ENCODE measurements around the gene HBQ1. TPM values are rescaled to one million over a fixed set of nuclear protein-coding genes. Genes with fewer than 3 reads are reported as not detected.
"Not testable (repeated sequence)": the region's sequence is repeated elsewhere in the genome, so short reads cannot be mapped to it uniquely, and the experiment has no call there.

The HBQ1 gene
- total RNA-seq, 2 donors from 2014 or later, result not detected

- ATAC-seq (replicated peaks), result no peak
- Mint-ChIP-seq H3K4me1 (peaks cover 4% of the 10 kb centered on the region), H3K27ac (no peak overlapping the region), H3K9me3 (no peaks in the 10 kb centered on the region), H3K27me3 (no peaks in the 10 kb centered on the region), H3K4me3 (no peak overlapping the region), H3K36me3 (ENCODE audit: low read depth) (peaks cover 99% of the 10 kb centered on the region)
These were observed 13.2 kb downstream of the HBQ1 start for GRCh38 chr16:193441-193840.

- no peaks in the 10 kb centered on the region for H3K27me3 Mint-ChIP-seq
- H3K36me3 Mint-ChIP-seq (ENCODE audit: low read depth), result peaks cover 99% of the 10 kb centered on the region
- ATAC-seq (replicated peaks), result no peak
- H3K27ac Mint-ChIP-seq, result no peak overlapping the region
- H3K9me3 Mint-ChIP-seq, result no peaks in the 10 kb centered on the region
- peaks cover 4% of the 10 kb centered on the region for H3K4me1 Mint-ChIP-seq
- no peak overlapping the region for H3K4me3 Mint-ChIP-seq
These were observed 14.3 kb downstream of the HBQ1 start for GRCh38 chr16:194516-194915.

DNA sequence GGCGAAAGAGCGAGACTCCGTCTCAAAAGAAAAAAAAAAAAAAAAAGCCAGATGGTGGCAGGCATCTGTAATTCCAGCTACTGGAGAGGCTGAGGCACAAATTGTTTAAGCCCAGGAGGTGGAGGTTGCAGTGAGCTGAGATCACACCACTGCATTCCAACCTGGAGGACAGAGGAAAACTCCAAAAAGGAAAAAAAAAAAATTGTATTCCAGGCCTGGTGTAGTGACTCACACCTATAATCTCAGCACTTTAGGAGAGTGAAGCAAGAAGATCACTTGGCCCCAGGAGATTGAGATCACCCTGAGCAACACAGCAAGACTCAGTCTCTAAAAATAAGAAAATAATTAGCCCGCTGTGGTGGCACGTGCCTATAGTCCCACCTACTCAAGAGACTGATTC, 20.1 kb downstream of the HBQ1 start:
- Mint-ChIP-seq H3K4me3 (no peak overlapping the region), H3K9me3 (no peaks in the 10 kb centered on the region), H3K36me3 (ENCODE audit: low read depth) (peaks cover 99% of the 10 kb centered on the region), H3K27me3 (no peaks in the 10 kb centered on the region), H3K4me1 (no peaks in the 10 kb centered on the region), H3K27ac (no peak overlapping the region)
- no peak for ATAC-seq (replicated peaks)

DNA sequence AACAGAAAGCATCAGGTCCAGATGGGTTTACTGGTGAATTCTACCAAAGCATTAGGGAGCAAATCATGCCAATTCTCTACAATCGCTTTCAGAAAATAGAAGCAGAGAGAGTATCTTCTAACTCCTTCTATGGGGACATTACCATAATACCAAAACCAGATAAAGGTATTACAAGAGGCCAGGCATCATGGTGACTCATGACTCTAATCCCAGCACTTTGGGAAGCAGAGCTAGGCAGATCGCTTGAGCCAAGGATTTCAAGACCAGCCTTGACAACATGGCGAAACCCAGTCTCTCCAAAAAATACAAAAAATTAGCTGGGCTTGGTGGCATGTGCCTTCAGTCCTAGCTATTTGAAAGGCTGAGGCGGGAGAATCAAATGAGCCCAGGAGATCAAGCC, 23.0 kb downstream of the HBQ1 start:
- no peaks in the 10 kb centered on the region for H3K9me3 Mint-ChIP-seq
- H3K36me3 Mint-ChIP-seq (ENCODE audit: low read depth), result peaks cover 100% of the 10 kb centered on the region
- H3K27me3 Mint-ChIP-seq, result no peaks in the 10 kb centered on the region
- H3K4me1 Mint-ChIP-seq, result no peaks in the 10 kb centered on the region
- no peak for ATAC-seq (replicated peaks)
- no peak overlapping the region for H3K27ac Mint-ChIP-seq
- H3K4me3 Mint-ChIP-seq, result no peak overlapping the region

DNA sequence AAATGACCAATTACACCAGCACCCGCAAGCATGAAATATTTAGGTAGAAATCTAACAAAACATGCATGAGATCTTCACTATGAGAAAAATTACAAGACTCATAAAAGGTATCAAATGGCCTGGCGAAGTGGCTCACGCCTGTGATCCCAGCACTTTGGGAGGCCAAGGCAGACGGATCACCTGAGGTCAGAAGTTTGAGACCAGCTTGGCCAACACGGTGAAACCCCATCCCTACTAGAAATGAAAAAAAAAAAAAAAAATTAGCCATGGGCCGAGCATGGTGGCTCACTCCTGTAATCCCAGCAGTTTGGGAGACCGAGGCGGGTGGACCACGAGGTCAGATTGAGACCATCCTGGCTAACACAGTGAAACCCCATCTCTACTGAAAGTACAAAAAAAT, 23.8 kb downstream of the HBQ1 start:
- peaks cover 100% of the 10 kb centered on the region for H3K36me3 Mint-ChIP-seq (ENCODE audit: low read depth)
- not testable (repeated sequence) for H3K27me3 Mint-ChIP-seq; H3K27ac Mint-ChIP-seq; ATAC-seq (replicated peaks); H3K4me3 Mint-ChIP-seq; H3K4me1 Mint-ChIP-seq; H3K9me3 Mint-ChIP-seq

- ATAC-seq (replicated peaks); H3K4me3 Mint-ChIP-seq; H3K27me3 Mint-ChIP-seq; H3K4me1 Mint-ChIP-seq; H3K27ac Mint-ChIP-seq; H3K9me3 Mint-ChIP-seq: not testable (repeated sequence)
- peaks cover 96% of the 10 kb centered on the region for H3K36me3 Mint-ChIP-seq (ENCODE audit: low read depth)
These were observed 29.1 kb downstream of the HBQ1 start for GRCh38 chr16:209359-209758.

DNA sequence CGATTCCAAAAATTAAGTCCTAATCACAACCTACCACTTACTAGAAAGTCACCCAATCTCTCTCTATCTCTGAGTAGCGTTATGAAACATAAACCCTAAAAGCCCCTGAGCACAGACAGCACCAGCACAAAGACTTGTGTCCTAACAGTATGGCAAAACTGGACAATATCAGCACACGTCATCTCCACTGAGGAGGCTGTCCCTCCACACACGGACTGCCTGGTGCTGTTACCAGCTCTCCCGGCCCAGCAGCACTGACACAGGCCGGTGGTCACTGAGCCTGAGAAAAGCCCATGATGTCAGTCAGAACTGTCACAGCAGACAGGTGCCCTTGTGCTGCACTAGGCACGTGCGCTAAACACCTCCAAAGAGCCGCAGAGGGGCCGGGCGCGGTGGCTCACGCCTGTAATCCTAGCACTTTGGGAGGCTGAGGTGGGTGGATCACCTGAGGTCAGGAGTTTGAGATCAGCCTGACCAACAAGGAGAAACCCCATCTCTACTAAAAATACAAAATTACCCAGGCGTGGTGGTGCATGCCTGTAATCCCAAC, 31.4 kb downstream of the HBQ1 start:
- H3K4me3 Mint-ChIP-seq; H3K27me3 Mint-ChIP-seq; ATAC-seq (replicated peaks); H3K9me3 Mint-ChIP-seq; H3K27ac Mint-ChIP-seq; H3K4me1 Mint-ChIP-seq: not testable (repeated sequence)
- H3K36me3 Mint-ChIP-seq (ENCODE audit: low read depth), result peaks cover 96% of the 10 kb centered on the region

DNA sequence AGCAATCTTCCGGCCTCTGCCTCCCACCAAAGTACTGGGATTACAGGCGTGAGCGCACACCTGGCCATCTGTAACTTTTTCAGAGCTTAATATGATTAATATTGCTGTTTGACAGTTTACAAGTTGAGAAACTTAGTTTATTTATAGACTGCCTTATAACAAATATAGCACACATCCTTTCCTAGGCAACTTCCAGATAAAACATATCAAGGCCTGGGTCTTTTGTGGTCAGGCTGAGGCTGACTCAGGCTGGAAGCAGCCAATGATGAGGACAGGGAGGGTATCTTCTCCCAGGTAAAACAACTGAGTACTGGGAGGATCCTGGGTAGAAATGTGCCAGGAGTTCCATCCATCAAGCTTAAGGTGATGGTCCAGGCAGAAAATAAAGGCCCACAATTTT, 32.7 kb downstream of the HBQ1 start:
- no peak for ATAC-seq (replicated peaks)
- peaks cover 96% of the 10 kb centered on the region for H3K36me3 Mint-ChIP-seq (ENCODE audit: low read depth)

GRCh38 chr16:220021-220420, 39.8 kb downstream of the HBQ1 start:
- peaks cover 9% of the 10 kb centered on the region for H3K4me1 Mint-ChIP-seq
- no peaks in the 10 kb centered on the region for H3K27me3 Mint-ChIP-seq
- no peaks in the 10 kb centered on the region for H3K9me3 Mint-ChIP-seq
- no peak for ATAC-seq (replicated peaks)
- H3K36me3 Mint-ChIP-seq (ENCODE audit: low read depth), result peaks cover 99% of the 10 kb centered on the region
- no peak overlapping the region for H3K4me3 Mint-ChIP-seq
- no peak overlapping the region for H3K27ac Mint-ChIP-seq

More for the DNA sequence above, 32.7 kb downstream of the HBQ1 start:
- Mint-ChIP-seq H3K27me3 (no peaks in the 10 kb centered on the region), H3K27ac (no peak overlapping the region), H3K4me3 (no peak overlapping the region), H3K4me1 (no peaks in the 10 kb centered on the region), H3K9me3 (no peaks in the 10 kb centered on the region)

DNA sequence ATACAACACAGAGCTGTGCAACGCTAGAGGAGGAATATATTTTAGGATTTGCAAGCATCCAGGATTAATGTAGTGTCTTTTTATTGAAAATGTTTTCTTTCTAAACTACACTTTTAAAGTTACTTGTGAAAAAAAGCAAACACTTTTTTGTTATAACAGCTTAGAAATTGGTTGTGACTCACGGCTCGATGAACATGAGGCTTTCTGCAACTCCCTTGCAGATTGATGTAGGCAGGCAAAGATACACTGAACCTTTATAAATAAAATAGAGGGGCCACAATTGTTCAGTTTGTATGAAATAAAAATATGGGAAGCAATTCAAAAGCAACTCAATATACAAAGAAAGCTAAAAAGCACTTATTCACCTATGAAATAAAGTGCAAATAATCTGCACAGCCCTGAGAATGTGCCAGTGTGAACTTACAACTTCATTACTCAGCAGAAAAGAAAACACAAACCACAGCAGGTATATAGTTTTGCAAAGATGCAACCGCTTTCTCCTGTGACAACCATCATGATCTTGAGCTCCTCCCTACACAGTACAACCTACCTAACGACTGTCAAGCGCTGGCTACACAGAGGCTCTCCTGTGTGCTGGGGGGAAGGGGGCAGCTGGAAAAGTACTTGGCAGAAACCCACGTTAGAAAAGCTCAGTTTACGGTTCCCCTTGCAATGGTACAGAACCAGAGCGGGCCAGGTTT, 48.0 kb downstream of the HBQ1 start:
- peaks cover 51% of the 10 kb centered on the region for H3K36me3 Mint-ChIP-seq (ENCODE audit: low read depth)
- H3K27me3 Mint-ChIP-seq, result no peaks in the 10 kb centered on the region
- H3K4me3 Mint-ChIP-seq, result peak overlapping the region; percentile 89
- peak overlapping the region; percentile 86 for H3K27ac Mint-ChIP-seq
- ATAC-seq (replicated peaks), result peak; percentile 32
- H3K4me1 Mint-ChIP-seq, result peaks cover 11% of the 10 kb centered on the region
- H3K9me3 Mint-ChIP-seq, result no peaks in the 10 kb centered on the region

DNA sequence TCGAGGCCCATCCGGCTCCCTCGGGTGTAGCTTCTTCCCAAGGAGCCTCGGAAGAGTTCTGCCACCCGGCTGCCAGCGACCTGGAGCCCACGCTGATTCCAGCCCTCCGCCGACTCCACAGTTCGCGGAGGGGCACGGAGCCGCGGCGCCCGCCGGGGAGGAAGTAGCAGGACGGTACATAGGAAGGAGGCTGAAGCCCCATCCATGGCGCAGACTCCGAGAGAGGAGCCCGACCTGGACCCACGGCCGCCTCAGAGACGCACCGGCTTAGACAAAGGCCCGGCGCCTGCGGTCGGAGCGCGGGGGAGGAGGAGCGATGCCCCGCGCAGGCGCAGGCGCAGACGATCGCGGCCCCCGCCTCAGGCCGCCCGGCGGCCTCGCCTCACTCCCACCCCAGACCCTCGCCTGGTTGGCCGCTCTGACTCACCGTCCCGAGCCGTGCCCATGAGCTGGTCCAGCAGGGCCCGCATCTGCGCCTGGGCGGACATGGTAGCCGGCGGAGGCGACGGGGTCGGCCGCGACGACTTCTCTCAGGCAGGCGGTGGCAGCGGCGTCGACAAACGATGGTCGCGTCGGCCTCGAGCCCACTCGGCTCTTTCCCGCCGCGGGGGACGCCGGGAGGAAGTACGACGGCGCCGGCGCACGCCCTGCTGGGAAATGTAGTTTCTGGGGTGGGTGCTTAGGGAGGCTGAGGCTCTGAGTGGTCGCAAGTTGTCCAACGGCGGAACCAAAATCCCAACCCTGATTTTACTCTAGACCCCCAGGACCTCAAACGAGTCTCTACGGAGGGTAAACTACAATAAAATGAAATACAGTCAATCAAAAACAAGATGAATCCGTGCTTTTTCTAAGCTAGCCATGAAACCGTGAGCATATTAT, 48.8 kb downstream of the HBQ1 start, which contains the start of gene LUC7L:
Gene LUC7L, minus strand, starts transcription at position 598 of the 879 bp plus-strand sequence. Its CDS starts 110 bp downstream, at position 488.
- peak within 1 kb of the TSS; percentile 86 for H3K27ac Mint-ChIP-seq
- peaks cover 11% of the 10 kb centered on the region for H3K4me1 Mint-ChIP-seq
- no peaks in the 10 kb centered on the region for H3K9me3 Mint-ChIP-seq
- ATAC-seq (replicated peaks), result peak; percentile 94
- peak within 1 kb of the TSS; percentile 89 for H3K4me3 Mint-ChIP-seq
- H3K36me3 Mint-ChIP-seq (ENCODE audit: low read depth), result peaks cover 43% of the 10 kb centered on the region
- no peaks in the 10 kb centered on the region for H3K27me3 Mint-ChIP-seq

- no peak for ATAC-seq (replicated peaks)
- peak overlapping the region; percentile 86 for H3K27ac Mint-ChIP-seq
- peaks cover 36% of the 10 kb centered on the region for H3K36me3 Mint-ChIP-seq (ENCODE audit: low read depth)
These were observed 49.5 kb downstream of the HBQ1 start for GRCh38 chr16:229731-230281.

DNA sequence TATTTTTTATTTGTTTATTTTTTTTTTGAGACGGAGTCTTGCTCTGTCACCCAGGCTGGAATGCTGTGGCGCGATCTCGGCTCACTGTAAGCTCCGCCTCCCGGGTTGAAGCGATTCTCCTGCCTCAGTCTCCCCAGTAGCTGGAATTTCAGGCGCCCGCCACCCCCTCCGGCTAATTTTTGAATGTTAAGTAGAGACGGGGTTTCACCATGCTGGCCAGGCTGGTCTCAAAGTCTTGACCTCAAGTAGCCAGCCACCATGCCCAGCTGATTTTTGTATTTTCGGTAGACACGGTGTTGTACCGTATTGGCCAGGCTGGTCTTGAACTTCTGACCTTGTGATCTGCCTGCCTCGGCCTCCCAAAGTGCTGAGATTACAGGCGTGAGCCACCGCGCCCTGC, 50.1 kb downstream of the HBQ1 start:
- not testable (repeated sequence) for H3K9me3 Mint-ChIP-seq; ATAC-seq (replicated peaks); H3K27ac Mint-ChIP-seq; H3K27me3 Mint-ChIP-seq
- Mint-ChIP-seq H3K4me1 (peaks cover 11% of the 10 kb centered on the region), H3K36me3 (ENCODE audit: low read depth) (peaks cover 32% of the 10 kb centered on the region), H3K4me3 (peak overlapping the region; percentile 89)

More at GRCh38 chr16:229731-230281, 49.5 kb downstream of the HBQ1 start:
- no peaks in the 10 kb centered on the region for H3K27me3 Mint-ChIP-seq
- peaks cover 11% of the 10 kb centered on the region for H3K4me1 Mint-ChIP-seq
- no peaks in the 10 kb centered on the region for H3K9me3 Mint-ChIP-seq
- peak overlapping the region; percentile 89 for H3K4me3 Mint-ChIP-seq
